Measurements from ENCODE around the gene VIM.

Gene VIM

DNA sequence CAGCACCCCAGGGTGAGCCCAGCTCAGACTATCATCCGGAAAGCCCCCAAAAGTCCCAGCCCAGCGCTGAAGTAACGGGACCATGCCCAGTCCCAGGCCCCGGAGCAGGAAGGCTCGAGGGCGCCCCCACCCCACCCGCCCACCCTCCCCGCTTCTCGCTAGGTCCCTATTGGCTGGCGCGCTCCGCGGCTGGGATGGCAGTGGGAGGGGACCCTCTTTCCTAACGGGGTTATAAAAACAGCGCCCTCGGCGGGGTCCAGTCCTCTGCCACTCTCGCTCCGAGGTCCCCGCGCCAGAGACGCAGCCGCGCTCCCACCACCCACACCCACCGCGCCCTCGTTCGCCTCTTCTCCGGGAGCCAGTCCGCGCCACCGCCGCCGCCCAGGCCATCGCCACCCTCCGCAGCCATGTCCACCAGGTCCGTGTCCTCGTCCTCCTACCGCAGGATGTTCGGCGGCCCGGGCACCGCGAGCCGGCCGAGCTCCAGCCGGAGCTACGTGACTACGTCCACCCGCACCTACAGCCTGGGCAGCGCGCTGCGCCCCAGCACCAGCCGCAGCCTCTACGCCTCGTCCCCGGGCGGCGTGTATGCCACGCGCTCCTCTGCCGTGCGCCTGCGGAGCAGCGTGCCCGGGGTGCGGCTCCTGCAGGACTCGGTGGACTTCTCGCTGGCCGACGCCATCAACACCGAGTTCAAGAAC, 1.1 kb downstream of the VIM start:
- Histone ChIP-seq H3K9me3 (ENCODE audit: control insufficient read depth, insufficient read depth, low read depth, low read length) (no peaks in the 10 kb centered on the region), H3K4me1 (ENCODE audit: control insufficient read depth, insufficient read depth, low read length) (peaks cover 11% of the 10 kb centered on the region), H3K27ac (ENCODE audit: extremely low read depth, low read depth, low read length) (peak overlapping the region; percentile 97), H3K36me3 (ENCODE audit: control insufficient read depth in 2 of 2, insufficient read depth in 1 of 2, low read length in 2 of 2) (peaks cover 34 to 48% of the 10 kb centered on the region in 2 experiments), H3K4me3 (ENCODE audit: low read depth, low read length) (peak overlapping the region; percentile 99)
- CTCF ChIA-PET, result interaction anchor here (0.6 to 1.6 kb wide), 9 partner anchors 14 to 400 kb away, joined by 3 to 7 read pairs (median 3); no protein-coding TSS in a partner anchor
- POLR2A ChIA-PET, result interaction anchor here (0.6 to 4.2 kb wide), 37 partner anchors 9 to 412 kb away, joined by 3 to 78 read pairs (median 5); partner anchors contain the start of genes RSU1 and TRDMT1
- TF ChIP-seq ZNF23 (tag by site-specific recombination; IDR thresholded peaks at IDR 0.05; ENCODE audit: borderline replicate concordance), result no peak; the same call in 1 of the 2 replicates
- TF ChIP-seq ZNF792 (tag by site-specific recombination; IDR thresholded peaks at IDR 0.05), result no peak
- no peak for TF ChIP-seq ZNF280D (tag by site-specific recombination; IDR thresholded peaks at IDR 0.05)
- TF ChIP-seq ZNF510 (tag by site-specific recombination; IDR thresholded peaks at IDR 0.05; ENCODE audit: insufficient replicate concordance), result no peak
- no peak for TF ChIP-seq ZBTB6 (tag by site-specific recombination; IDR thresholded peaks at IDR 0.05)
- peak; percentile 56; the same call in 1 of the 2 replicates for TF ChIP-seq ZNF580 (tag by site-specific recombination; IDR thresholded peaks at IDR 0.05)
- TF ChIP-seq ZNF174 (tag by site-specific recombination; IDR thresholded peaks at IDR 0.05), result no peak
- TF ChIP-seq ZNF596 (tag by site-specific recombination; IDR thresholded peaks at IDR 0.05), result no peak
- TF ChIP-seq ZNF658 (tag by site-specific recombination; IDR thresholded peaks at IDR 0.05), result no peak; the same call in 1 of the 2 replicates
- no peak; the same call in 1 of the 2 replicates for TF ChIP-seq ZNF10 (tag by site-specific recombination; IDR thresholded peaks at IDR 0.05)
- TF ChIP-seq, protein P1, sequence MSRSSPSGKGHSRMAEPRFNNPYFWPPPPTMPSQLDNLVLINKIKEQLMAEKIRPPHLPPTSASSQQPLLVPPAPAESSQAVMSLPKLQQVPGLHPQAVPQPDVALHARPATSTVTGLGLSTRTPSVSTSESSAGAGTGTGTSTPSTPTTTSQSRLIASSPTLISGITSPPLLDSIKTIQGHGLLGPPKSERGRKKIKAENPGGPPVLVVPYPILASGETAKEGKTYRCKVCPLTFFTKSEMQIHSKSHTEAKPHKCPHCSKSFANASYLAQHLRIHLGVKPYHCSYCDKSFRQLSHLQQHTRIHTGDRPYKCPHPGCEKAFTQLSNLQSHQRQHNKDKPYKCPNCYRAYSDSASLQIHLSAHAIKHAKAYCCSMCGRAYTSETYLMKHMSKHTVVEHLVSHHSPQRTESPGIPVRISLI (tag by site-specific recombination; IDR thresholded peaks at IDR 0.05), result 0 out of 2 replicates have a peak, but pooled peaks have one; percentile 38
- TF ChIP-seq GLI4 (tag by site-specific recombination; IDR thresholded peaks at IDR 0.05), result peak; percentile 75; the same call in 1 of the 2 replicates
- peak; percentile 51; the same call in 1 of the 2 replicates for TF ChIP-seq ZNF76 (tag by site-specific recombination; IDR thresholded peaks at IDR 0.05; ENCODE audit: borderline replicate concordance, low read depth)
- TF ChIP-seq, protein P2, sequence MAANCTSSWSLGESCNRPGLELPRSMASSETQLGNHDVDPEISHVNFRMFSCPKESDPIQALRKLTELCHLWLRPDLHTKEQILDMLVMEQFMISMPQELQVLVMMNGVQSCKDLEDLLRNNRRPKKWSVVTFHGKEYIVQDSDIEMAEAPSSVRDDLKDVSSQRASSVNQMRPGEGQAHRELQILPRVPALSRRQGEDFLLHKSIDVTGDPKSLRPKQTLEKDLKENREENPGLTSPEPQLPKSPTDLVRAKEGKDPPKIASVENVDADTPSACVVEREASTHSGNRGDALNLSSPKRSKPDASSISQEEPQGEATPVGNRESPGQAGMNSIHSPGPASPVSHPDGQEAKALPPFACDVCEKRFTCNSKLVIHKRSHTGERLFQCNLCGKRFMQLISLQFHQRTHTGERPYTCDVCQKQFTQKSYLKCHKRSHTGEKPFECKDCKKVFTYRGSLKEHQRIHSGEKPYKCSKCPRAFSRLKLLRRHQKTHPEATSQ (tag by site-specific recombination; IDR thresholded peaks at IDR 0.05), result 0 out of 2 replicates have a peak, but pooled peaks have one; percentile 27
- no peak for TF ChIP-seq ZNF416 (tag by site-specific recombination; IDR thresholded peaks at IDR 0.05)
- TF ChIP-seq, protein P3, sequence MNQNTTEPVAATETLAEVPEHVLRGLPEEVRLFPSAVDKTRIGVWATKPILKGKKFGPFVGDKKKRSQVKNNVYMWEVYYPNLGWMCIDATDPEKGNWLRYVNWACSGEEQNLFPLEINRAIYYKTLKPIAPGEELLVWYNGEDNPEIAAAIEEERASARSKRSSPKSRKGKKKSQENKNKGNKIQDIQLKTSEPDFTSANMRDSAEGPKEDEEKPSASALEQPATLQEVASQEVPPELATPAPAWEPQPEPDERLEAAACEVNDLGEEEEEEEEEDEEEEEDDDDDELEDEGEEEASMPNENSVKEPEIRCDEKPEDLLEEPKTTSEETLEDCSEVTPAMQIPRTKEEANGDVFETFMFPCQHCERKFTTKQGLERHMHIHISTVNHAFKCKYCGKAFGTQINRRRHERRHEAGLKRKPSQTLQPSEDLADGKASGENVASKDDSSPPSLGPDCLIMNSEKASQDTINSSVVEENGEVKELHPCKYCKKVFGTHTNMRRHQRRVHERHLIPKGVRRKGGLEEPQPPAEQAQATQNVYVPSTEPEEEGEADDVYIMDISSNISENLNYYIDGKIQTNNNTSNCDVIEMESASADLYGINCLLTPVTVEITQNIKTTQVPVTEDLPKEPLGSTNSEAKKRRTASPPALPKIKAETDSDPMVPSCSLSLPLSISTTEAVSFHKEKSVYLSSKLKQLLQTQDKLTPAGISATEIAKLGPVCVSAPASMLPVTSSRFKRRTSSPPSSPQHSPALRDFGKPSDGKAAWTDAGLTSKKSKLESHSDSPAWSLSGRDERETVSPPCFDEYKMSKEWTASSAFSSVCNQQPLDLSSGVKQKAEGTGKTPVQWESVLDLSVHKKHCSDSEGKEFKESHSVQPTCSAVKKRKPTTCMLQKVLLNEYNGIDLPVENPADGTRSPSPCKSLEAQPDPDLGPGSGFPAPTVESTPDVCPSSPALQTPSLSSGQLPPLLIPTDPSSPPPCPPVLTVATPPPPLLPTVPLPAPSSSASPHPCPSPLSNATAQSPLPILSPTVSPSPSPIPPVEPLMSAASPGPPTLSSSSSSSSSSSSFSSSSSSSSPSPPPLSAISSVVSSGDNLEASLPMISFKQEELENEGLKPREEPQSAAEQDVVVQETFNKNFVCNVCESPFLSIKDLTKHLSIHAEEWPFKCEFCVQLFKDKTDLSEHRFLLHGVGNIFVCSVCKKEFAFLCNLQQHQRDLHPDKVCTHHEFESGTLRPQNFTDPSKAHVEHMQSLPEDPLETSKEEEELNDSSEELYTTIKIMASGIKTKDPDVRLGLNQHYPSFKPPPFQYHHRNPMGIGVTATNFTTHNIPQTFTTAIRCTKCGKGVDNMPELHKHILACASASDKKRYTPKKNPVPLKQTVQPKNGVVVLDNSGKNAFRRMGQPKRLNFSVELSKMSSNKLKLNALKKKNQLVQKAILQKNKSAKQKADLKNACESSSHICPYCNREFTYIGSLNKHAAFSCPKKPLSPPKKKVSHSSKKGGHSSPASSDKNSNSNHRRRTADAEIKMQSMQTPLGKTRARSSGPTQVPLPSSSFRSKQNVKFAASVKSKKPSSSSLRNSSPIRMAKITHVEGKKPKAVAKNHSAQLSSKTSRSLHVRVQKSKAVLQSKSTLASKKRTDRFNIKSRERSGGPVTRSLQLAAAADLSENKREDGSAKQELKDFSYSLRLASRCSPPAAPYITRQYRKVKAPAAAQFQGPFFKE (tag by site-specific recombination; IDR thresholded peaks at IDR 0.05; ENCODE audit: borderline replicate concordance), result peak; percentile 96; the same call in 1 of the 2 replicates
- TF ChIP-seq GLIS1 (tag by site-specific recombination; IDR thresholded peaks at IDR 0.05), result no peak
- peak; percentile 44 for TF ChIP-seq KLF16 (tag by site-specific recombination; IDR thresholded peaks at IDR 0.05)
- TF ChIP-seq ZXDB (tag by site-specific recombination; IDR thresholded peaks at IDR 0.05), result no peak
- no peak for TF ChIP-seq ZNF555 (tag by site-specific recombination; conservative IDR thresholded peaks at IDR 0.05)
- TF ChIP-seq, protein P4, sequence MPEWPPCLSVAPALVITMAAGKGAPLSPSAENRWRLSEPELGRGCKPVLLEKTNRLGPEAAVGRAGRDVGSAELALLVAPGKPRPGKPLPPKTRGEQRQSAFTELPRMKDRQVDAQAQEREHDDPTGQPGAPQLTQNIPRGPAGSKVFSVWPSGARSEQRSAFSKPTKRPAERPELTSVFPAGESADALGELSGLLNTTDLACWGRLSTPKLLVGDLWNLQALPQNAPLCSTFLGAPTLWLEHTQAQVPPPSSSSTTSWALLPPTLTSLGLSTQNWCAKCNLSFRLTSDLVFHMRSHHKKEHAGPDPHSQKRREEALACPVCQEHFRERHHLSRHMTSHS (tag by site-specific recombination; IDR thresholded peaks at IDR 0.05), result no peak
- TF ChIP-seq ZNF169 (tag by site-specific recombination; IDR thresholded peaks at IDR 0.05), result no peak

Data from HEK293 (cell line).